Caco-2 (cell line): ENCODE measurements around the gene DNALI1. TPM values are rescaled to one million over a fixed set of nuclear protein-coding genes. Genes with fewer than 3 reads are reported as not detected.

Source experiments
- BruUV-seq: library from RNA; stranded (reverse); fragments of 400-500 nt; replicated peaks from 2 replicates; lab custom pipeline; 2021; lab: Mats Ljungman, UMichigan
- CTCF ChIA-PET: fragments of 300-600 bp; sonication (Branson Sonifier 250); formaldehyde crosslinking; loops from one replicate; lab custom pipeline; 2022; ENCODE audit warnings: antibody characterized with exemption; lab: Charles Lee
- POLR2A ChIA-PET: fragments of 300-600 bp; sonication (Branson Sonifier 250); formaldehyde crosslinking; loops from one replicate; lab custom pipeline; 2022; ENCODE audit warnings: antibody characterized with exemption; lab: Charles Lee
- DNase-seq, 2 experiments: peaks; one replicate each; pipeline versions ENCODE4 v3.0.0 to v3.0.0-alpha.2; 2020 to 2022
- H3K27me3 ChIP-seq: replicated peaks from 2 replicates; pipeline ENCODE4 v1.6.0; 2011; ENCODE audit warnings: low read length; ENCODE audit not compliant: control insufficient read depth, insufficient read depth
- H3K36me3 ChIP-seq: 2 replicates; pipeline ENCODE4 v1.5.1; 2011; ENCODE audit warnings: low read length; ENCODE audit not compliant: control insufficient read depth, insufficient read depth
- H3K4me1 ChIP-seq: fragments of 250-450 bp; sonication (Bioruptor Pico); 2 replicates; pipeline ENCODE4 v1.5.1; 2020; ENCODE audit warnings: mild to moderate bottlenecking
- H3K4me3 ChIP-seq: 2 replicates; pipeline ENCODE4 v1.5.1; 2011; ENCODE audit warnings: low read depth, mild to moderate bottlenecking, control low read depth, low read length
- H3K9me3 ChIP-seq: fragments of 250-450 bp; sonication (Bioruptor Pico); 2 replicates; pipeline ENCODE4 v1.5.1; 2020; ENCODE audit warnings: mild to moderate bottlenecking, moderate library complexity
- H3K27ac Mint-ChIP-seq: one replicate; pipeline ENCODE4 v1.8.0; 2022; ENCODE audit warnings: mixed read lengths; ENCODE audit not compliant: unreplicated experiment
- H3K27me3 Mint-ChIP-seq: one replicate; pipeline ENCODE4 v1.8.0; 2022; ENCODE audit warnings: mixed read lengths; ENCODE audit not compliant: insufficient read depth, unreplicated experiment
- H3K36me3 Mint-ChIP-seq: one replicate; pipeline ENCODE4 v1.8.0; 2022; ENCODE audit warnings: mild to moderate bottlenecking, mixed read lengths; ENCODE audit not compliant: insufficient read depth, unreplicated experiment
- H3K4me1 Mint-ChIP-seq: one replicate; pipeline ENCODE4 v1.8.0; 2022; ENCODE audit warnings: low read depth, mixed read lengths; ENCODE audit not compliant: unreplicated experiment
- H3K4me3 Mint-ChIP-seq: one replicate; pipeline ENCODE4 v1.8.0; 2022; ENCODE audit warnings: mild to moderate bottlenecking, moderate library complexity, mixed read lengths; ENCODE audit not compliant: unreplicated experiment
- H3K9me3 Mint-ChIP-seq: one replicate; pipeline ENCODE4 v1.8.0; 2022; ENCODE audit warnings: mixed read lengths; ENCODE audit not compliant: unreplicated experiment
- CTCF ChIP-seq, 2 experiments: fragments of 200-600 bp in 1 of 2; IDR thresholded peaks; 1 replicate in 1 of 2; 2 replicates in 1 of 2; pipeline versions ENCODE4 v1.5.1 to v1.8.0; 2011 to 2022; ENCODE audit warnings: antibody characterized with exemption in 1 of 2, control low read depth in 1 of 2, inconsistent platforms in 1 of 2, low read depth in 1 of 2, low read length in 1 of 2, mild to moderate bottlenecking in 1 of 2, moderate library complexity in 1 of 2; ENCODE audit not compliant: insufficient read depth in 1 of 2, severe bottlenecking in 1 of 2, unreplicated experiment in 1 of 2
- intact Hi-C: fragments of 100-400 bp; cut with micrococcal nuclease; formaldehyde crosslinking; loops from one replicate; pipeline ENCODE4 v1.10.0; 2022; ENCODE audit not compliant: unreplicated experiment
- total RNA-seq: library from RNA; stranded (reverse); gene quantifications from 2 replicates; pipeline ENCODE4 v1.2.3, GENCODE V29; 2022

Gene DNALI1
- total RNA-seq, 1 experiment from 2014 or later = 0.27 TPM

- intact Hi-C loops = no loop called here
- H3K27me3 ChIP-seq = no peaks in the 10 kb centered on the region
- H3K36me3 ChIP-seq = no peaks in the 10 kb centered on the region; the same call in 1 of the 2 replicates
- TF ChIP-seq CTCF (IDR thresholded peaks at IDR 0.05; ENCODE audit: insufficient read depth in 1 of 2, low read depth in 1 of 2, low read length in 1 of 2, severe bottlenecking in 1 of 2, unreplicated experiment in 1 of 2) = no peak
- Mint-ChIP-seq H3K4me3 (no peak overlapping the region), H3K27ac (no peak overlapping the region), H3K9me3 (no peaks in the 10 kb centered on the region), H3K27me3 (no peaks in the 10 kb centered on the region), H3K4me1 (peaks cover 6% of the 10 kb centered on the region), H3K36me3 (peaks cover 37% of the 10 kb centered on the region)
- CTCF ChIA-PET = no interaction called here
- no peaks in the 10 kb centered on the region for H3K9me3 ChIP-seq
- H3K4me3 ChIP-seq = no peak overlapping the region
- no peak for DNase-seq
- POLR2A ChIA-PET = no interaction called here
- no peaks in the 10 kb centered on the region for H3K4me1 ChIP-seq
- no TSS peak for BruUV-seq
These were observed 16.5 kb upstream of the DNALI1 start for GRCh38 chr1:37540036-37540785.

- no peak overlapping the region for H3K27ac Mint-ChIP-seq
- CTCF ChIA-PET = no interaction called here
- intact Hi-C loops = no loop called here
These were observed 12.2 kb upstream of the DNALI1 start for GRCh38 chr1:37544530-37544929.

GRCh38 chr1:37545019-37545418, 11.7 kb upstream of the DNALI1 start:
- POLR2A ChIA-PET = no interaction called here
- CTCF ChIA-PET = no interaction called here
- no peaks in the 10 kb centered on the region for H3K9me3 ChIP-seq
- TF ChIP-seq CTCF (IDR thresholded peaks at IDR 0.05; ENCODE audit: insufficient read depth in 1 of 2, low read depth in 1 of 2, low read length in 1 of 2, severe bottlenecking in 1 of 2, unreplicated experiment in 1 of 2) = no peak
- Mint-ChIP-seq H3K9me3 (no peaks in the 10 kb centered on the region), H3K27ac (no peak overlapping the region), H3K4me3 (no peak overlapping the region), H3K27me3 (no peaks in the 10 kb centered on the region), H3K36me3 (peaks cover 59% of the 10 kb centered on the region), H3K4me1 (no peaks in the 10 kb centered on the region)
- H3K4me3 ChIP-seq = no peak overlapping the region
- BruUV-seq = no TSS peak
- H3K36me3 ChIP-seq = no peaks in the 10 kb centered on the region
- no peaks in the 10 kb centered on the region for H3K4me1 ChIP-seq
- DNase-seq = no peak
- no peaks in the 10 kb centered on the region for H3K27me3 ChIP-seq
- intact Hi-C loops = no loop called here

More at GRCh38 chr1:37544530-37544929, 12.2 kb upstream of the DNALI1 start:
- no peak for DNase-seq
- Histone ChIP-seq H3K9me3 (no peaks in the 10 kb centered on the region), H3K36me3 (no peaks in the 10 kb centered on the region), H3K27me3 (no peaks in the 10 kb centered on the region), H3K4me1 (no peaks in the 10 kb centered on the region), H3K4me3 (no peak overlapping the region)
- POLR2A ChIA-PET = no interaction called here
- Mint-ChIP-seq H3K4me1 (no peaks in the 10 kb centered on the region), H3K4me3 (no peak overlapping the region), H3K36me3 (peaks cover 54% of the 10 kb centered on the region), H3K9me3 (no peaks in the 10 kb centered on the region), H3K27me3 (no peaks in the 10 kb centered on the region)
- no TSS peak for BruUV-seq
- no peak for TF ChIP-seq CTCF (IDR thresholded peaks at IDR 0.05; ENCODE audit: insufficient read depth in 1 of 2, low read depth in 1 of 2, low read length in 1 of 2, severe bottlenecking in 1 of 2, unreplicated experiment in 1 of 2)
